ENCODE data around the gene FMO2.

FMO2 gene

DNA sequence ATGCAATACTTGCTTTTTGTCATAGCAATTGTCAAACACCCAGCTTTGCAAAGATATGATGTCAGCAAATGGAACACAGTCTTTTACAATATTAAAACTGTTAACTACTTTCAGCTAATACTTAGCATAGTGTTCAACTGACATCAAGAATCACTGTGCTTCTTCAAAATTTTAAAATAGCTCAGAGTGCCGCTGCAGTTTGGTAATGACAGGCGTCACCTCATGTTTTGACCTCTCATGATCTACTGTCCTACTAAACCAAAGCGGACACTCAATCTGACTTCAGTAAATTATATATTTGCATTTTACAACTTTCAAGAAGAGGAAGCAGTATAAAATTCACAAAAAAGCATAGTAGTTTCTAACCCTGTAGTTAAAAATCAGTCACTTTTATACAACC, 65.2 kb downstream of the FMO2 start:
- Histone ChIP-seq H4K20me1 (ENCODE audit: insufficient read depth) (no peaks in the 10 kb centered on the region), H3K4me1 (ENCODE audit: low read depth, poor library complexity, severe bottlenecking) (peaks cover 55% of the 10 kb centered on the region), H3K4me3 (IDR thresholded peaks at IDR 0.05; ENCODE audit: insufficient read depth, low read depth, low read length) (no peak overlapping the region), H3K36me3 (ENCODE audit: insufficient read depth) (no peaks in the 10 kb centered on the region), H3K9ac (peak overlapping the region; percentile 68), H3K27me3 (ENCODE audit: insufficient read depth, low read depth) (no peaks in the 10 kb centered on the region), H2AFZ (ENCODE audit: low read depth) (no peak overlapping the region), H3K27ac (peak overlapping the region; percentile 82; the same call in 1 of the 2 replicates), H3K79me2 (ENCODE audit: insufficient read depth, low read depth) (no peaks in the 10 kb centered on the region), H3K4me2 (peak overlapping the region; percentile 77)
- TF ChIP-seq, protein P1, sequence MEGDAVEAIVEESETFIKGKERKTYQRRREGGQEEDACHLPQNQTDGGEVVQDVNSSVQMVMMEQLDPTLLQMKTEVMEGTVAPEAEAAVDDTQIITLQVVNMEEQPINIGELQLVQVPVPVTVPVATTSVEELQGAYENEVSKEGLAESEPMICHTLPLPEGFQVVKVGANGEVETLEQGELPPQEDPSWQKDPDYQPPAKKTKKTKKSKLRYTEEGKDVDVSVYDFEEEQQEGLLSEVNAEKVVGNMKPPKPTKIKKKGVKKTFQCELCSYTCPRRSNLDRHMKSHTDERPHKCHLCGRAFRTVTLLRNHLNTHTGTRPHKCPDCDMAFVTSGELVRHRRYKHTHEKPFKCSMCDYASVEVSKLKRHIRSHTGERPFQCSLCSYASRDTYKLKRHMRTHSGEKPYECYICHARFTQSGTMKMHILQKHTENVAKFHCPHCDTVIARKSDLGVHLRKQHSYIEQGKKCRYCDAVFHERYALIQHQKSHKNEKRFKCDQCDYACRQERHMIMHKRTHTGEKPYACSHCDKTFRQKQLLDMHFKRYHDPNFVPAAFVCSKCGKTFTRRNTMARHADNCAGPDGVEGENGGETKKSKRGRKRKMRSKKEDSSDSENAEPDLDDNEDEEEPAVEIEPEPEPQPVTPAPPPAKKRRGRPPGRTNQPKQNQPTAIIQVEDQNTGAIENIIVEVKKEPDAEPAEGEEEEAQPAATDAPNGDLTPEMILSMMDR (conservative IDR thresholded peaks at IDR 0.05; ENCODE audit: low read depth, low read length): no peak

DNA sequence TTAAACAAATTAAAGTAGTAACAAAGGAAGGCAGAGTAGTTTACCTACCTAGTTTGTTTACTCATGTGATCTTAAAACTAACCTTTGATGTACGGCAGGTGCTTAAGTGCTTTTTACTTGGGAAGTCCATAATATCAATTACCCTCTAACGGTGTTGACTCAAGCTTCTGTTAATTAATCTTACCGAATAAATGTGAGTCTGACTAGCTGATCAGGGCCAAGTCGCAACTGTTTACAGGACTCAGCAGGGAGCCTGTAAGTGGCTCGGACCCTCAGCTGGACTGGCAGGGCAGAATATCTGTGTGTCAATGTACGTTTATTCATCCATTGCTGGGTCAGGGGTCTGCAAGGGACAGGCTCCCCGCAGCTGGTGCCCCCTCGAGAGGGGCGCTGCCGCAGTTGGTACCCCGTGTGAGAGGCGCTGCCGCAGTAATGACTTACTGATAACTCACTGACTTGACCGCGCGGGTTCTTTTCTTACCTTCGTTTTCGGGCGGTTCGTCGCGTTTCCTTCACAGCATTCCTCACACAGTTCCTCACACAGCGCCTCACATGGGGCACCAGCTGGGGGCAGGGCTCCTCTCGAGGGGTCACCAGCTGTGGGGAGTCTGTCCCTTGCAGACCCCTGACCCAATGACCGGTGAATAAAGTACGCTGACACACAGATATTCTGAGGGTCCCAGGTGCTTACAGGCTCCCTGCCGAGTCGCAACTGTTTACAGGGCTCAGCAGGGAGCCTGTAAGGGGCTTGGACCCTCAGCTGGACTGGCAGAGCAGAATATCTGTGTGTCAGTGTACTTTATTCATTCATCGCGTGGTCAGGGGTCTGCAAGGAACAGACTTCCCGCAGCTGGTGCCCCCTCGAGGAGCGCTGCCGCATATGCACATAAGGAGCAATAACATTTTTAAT, 66.2 kb downstream of the FMO2 start:
- no peaks in the 10 kb centered on the region for H3K79me2 ChIP-seq (ENCODE audit: insufficient read depth, low read depth)
- TF ChIP-seq, protein P1 (conservative IDR thresholded peaks at IDR 0.05; ENCODE audit: low read depth, low read length): peak; percentile 77; the same call in 1 of the 2 replicates
- peak overlapping the region; percentile 77 for H3K4me2 ChIP-seq
- peak overlapping the region; percentile 68 for H3K9ac ChIP-seq
- no peaks in the 10 kb centered on the region for H3K27me3 ChIP-seq (ENCODE audit: insufficient read depth, low read depth)
- H3K4me1 ChIP-seq (ENCODE audit: low read depth, poor library complexity, severe bottlenecking): peaks cover 66% of the 10 kb centered on the region
- no peaks in the 10 kb centered on the region for H3K36me3 ChIP-seq (ENCODE audit: insufficient read depth)
- no peaks in the 10 kb centered on the region for H4K20me1 ChIP-seq (ENCODE audit: insufficient read depth)
- H3K4me3 ChIP-seq (IDR thresholded peaks at IDR 0.05; ENCODE audit: insufficient read depth, low read depth, low read length): peak overlapping the region; percentile 87
- H3K27ac ChIP-seq: peak overlapping the region; percentile 82
- peak overlapping the region; percentile 90 for H2AFZ ChIP-seq (ENCODE audit: low read depth)

DNA sequence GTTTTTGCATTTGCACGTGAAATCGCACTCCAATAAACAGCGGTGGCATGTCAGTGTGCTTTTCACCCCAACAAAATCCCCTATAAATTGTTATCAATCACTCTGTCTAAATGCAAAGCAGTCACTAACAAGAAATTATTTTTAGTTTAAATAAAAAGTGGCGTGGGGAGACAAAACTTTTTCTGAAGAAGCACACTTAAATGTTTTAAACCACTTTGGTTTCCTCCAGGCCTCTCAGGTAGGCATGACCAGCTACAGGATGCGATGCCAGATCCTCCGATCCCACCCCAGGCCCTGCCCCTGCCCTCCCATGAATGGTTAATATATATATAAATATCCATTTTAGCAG, 66.8 kb downstream of the FMO2 start:
- peaks cover 72% of the 10 kb centered on the region for H3K4me1 ChIP-seq (ENCODE audit: low read depth, poor library complexity, severe bottlenecking)
- no peaks in the 10 kb centered on the region for H4K20me1 ChIP-seq (ENCODE audit: insufficient read depth)
- H2AFZ ChIP-seq (ENCODE audit: low read depth): peak overlapping the region; percentile 90
- no peaks in the 10 kb centered on the region for H3K27me3 ChIP-seq (ENCODE audit: insufficient read depth, low read depth)
- no peak overlapping the region for H3K4me3 ChIP-seq (IDR thresholded peaks at IDR 0.05; ENCODE audit: insufficient read depth, low read depth, low read length)
- H3K9ac ChIP-seq: peak overlapping the region; percentile 68; the same call in 1 of the 2 replicates
- H3K4me2 ChIP-seq: peak overlapping the region; percentile 77
- no peaks in the 10 kb centered on the region for H3K36me3 ChIP-seq (ENCODE audit: insufficient read depth)
- no peaks in the 10 kb centered on the region for H3K79me2 ChIP-seq (ENCODE audit: insufficient read depth, low read depth)
- peak overlapping the region; percentile 82 for H3K27ac ChIP-seq
- TF ChIP-seq, protein P1 (conservative IDR thresholded peaks at IDR 0.05; ENCODE audit: low read depth, low read length): peak; percentile 41

DNA sequence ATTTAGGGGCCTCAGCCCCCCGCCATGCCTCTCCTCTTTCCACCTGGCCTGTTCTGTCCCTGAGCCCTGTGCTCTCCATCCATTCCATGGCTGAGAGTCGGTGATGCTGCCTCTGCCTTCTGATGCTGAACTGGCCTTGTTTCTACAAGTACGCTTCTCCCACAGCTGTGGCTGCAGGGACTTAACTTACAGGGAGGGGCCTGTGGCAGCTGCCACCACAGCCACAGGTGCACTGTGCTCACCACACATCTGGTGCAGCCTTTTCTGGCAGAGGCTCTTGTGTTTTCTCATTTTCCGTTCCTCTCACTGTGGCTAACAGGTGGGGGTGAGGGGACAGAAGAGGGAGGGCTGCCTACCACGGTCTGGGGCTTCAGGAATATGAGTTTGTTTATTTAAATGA, 67.4 kb downstream of the FMO2 start:
- Histone ChIP-seq H3K27ac (peak overlapping the region; percentile 82), H4K20me1 (ENCODE audit: insufficient read depth) (no peaks in the 10 kb centered on the region), H3K36me3 (ENCODE audit: insufficient read depth) (no peaks in the 10 kb centered on the region), H3K4me1 (ENCODE audit: low read depth, poor library complexity, severe bottlenecking) (peaks cover 77% of the 10 kb centered on the region), H3K4me3 (IDR thresholded peaks at IDR 0.05; ENCODE audit: insufficient read depth, low read depth, low read length) (no peak overlapping the region), H3K79me2 (ENCODE audit: insufficient read depth, low read depth) (no peaks in the 10 kb centered on the region), H2AFZ (ENCODE audit: low read depth) (peak overlapping the region; percentile 32; the same call in 1 of the 2 replicates), H3K27me3 (ENCODE audit: insufficient read depth, low read depth) (no peaks in the 10 kb centered on the region), H3K4me2 (peak overlapping the region; percentile 77), H3K9ac (peak overlapping the region; percentile 15; the same call in 1 of the 2 replicates)
- TF ChIP-seq, protein P1 (conservative IDR thresholded peaks at IDR 0.05; ENCODE audit: low read depth, low read length): no peak
